Fibroblast of pulmonary artery (primary cell): Measurements from ENCODE around the gene POMZP3.
"Not testable (repeated sequence)": the region's sequence is repeated elsewhere in the genome, so short reads cannot be mapped to it uniquely, and the experiment has no call there.

Experiments used
- DNase-seq: peaks from one replicate; pipeline ENCODE4 v3.0.0-alpha.2; 2010; ENCODE audit warnings: low read depth
- H3K4me3 ChIP-seq: replicated peaks from 2 replicates; pipeline ENCODE4 v1.5.1; 2011; ENCODE audit warnings: low read depth, mild to moderate bottlenecking, control low read depth, low read length, moderate library complexity

Gene POMZP3

DNA sequence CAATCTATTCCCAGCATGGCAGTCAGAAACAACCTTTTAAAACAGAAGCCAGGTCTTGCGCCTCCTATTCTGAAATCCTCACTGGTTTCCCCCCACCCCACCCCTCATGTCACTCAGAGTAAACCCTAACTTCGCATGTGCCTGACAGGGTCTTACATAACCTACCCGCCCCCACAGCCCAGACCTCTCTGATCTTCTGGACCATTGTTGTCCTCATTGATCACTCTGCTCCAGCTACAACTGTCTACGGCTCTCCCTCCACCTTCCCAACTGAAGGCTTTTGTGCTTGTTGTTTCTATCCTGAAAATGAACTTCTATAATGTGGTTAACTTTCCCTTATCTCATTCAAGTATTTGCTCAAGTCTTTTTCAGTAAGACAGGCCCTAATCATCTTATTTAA lies 66.9 kb downstream of the POMZP3 start:
- H3K4me3 ChIP-seq, DNase-seq: not testable (repeated sequence)
